Liver (tissue), 9 donors: Measurements from ENCODE around the gene GIMAP5. TPM values are rescaled to one million over a fixed set of nuclear protein-coding genes. Genes with fewer than 3 reads are reported as not detected.

Experiments
- DNase-seq: peaks from one replicate; pipeline ENCODE4 v3.0.0-alpha.2; 2017; ENCODE audit warnings: low spot score
- H3K27ac ChIP-seq, 2 donors: one replicate each; pipeline ENCODE4 v1.7.0; 2013; ENCODE audit warnings: inconsistent platforms in 2 of 2, low read length in 2 of 2, control low read depth in 1 of 2, low read depth in 1 of 2, mild to moderate bottlenecking in 1 of 2
- H3K27me3 ChIP-seq, 4 donors: one replicate each; pipeline versions ENCODE4 v1.6.1 to v1.7.0; 2013; ENCODE audit warnings: low read length in 3 of 4, inconsistent platforms in 1 of 4, mild to moderate bottlenecking in 1 of 4, moderate library complexity in 1 of 4; ENCODE audit not compliant: control insufficient read depth in 4 of 4, insufficient read depth in 4 of 4
- H3K36me3 ChIP-seq, 4 donors: one replicate each; pipeline versions ENCODE4 v1.6.1 to v1.7.0; 2013; ENCODE audit warnings: low read length in 3 of 4, mild to moderate bottlenecking in 3 of 4, low read depth in 1 of 4, moderate library complexity in 1 of 4; ENCODE audit not compliant: control insufficient read depth in 4 of 4, insufficient read depth in 3 of 4
- H3K4me1 ChIP-seq, 4 donors: one replicate each; pipeline versions ENCODE4 v1.6.1 to v1.7.0; 2013; ENCODE audit warnings: low read length in 3 of 4, mild to moderate bottlenecking in 3 of 4, moderate library complexity in 1 of 4; ENCODE audit not compliant: control insufficient read depth in 4 of 4, insufficient read depth in 4 of 4
- H3K4me3 ChIP-seq, 3 donors: one replicate each; pipeline versions ENCODE4 v1.6.1 to v1.7.0; 2013; ENCODE audit warnings: low read length in 3 of 3, control low read depth in 1 of 3, low read depth in 1 of 3, mild to moderate bottlenecking in 1 of 3
- H3K9ac ChIP-seq, 2 donors: one replicate each; pipeline ENCODE4 v1.7.0; 2013; ENCODE audit warnings: low read length in 2 of 2, mild to moderate bottlenecking in 2 of 2, moderate library complexity in 2 of 2, control low read depth in 1 of 2, low read depth in 1 of 2
- H3K9me3 ChIP-seq, 4 donors: one replicate each; pipeline versions ENCODE4 v1.6.1 to v1.7.0; 2013; ENCODE audit warnings: low read length in 3 of 4; ENCODE audit not compliant: control insufficient read depth in 4 of 4
- ATF3 ChIP-seq: IDR thresholded peaks from 2 replicates; pipeline ENCODE4 v1.6.1; 2016; ENCODE audit warnings: antibody characterized with exemption
- CTCF ChIP-seq: fragments of 150-350 bp; IDR thresholded peaks from 2 replicates; pipeline ENCODE4 v1.5.1; 2017; ENCODE audit warnings: improper control_type of control experiment, low read depth, low read length; ENCODE audit not compliant: missing input control
- EGR1 ChIP-seq, 2 donors: IDR thresholded peaks; 2 replicates each; pipeline ENCODE4 v1.6.1; 2016 to 2018; ENCODE audit warnings: antibody characterized with exemption in 2 of 2, low read depth in 2 of 2
- FOXA1 ChIP-seq: IDR thresholded peaks from 2 replicates; pipeline ENCODE4 v1.6.1; 2016; ENCODE audit warnings: antibody characterized with exemption
- FOXA2 ChIP-seq: IDR thresholded peaks from 2 replicates; pipeline ENCODE4 v1.6.1; 2016; ENCODE audit warnings: antibody characterized with exemption
- GABPA ChIP-seq, 2 donors: IDR thresholded peaks in 1 of 2; conservative IDR thresholded peaks in 1 of 2; 2 replicates each; pipeline ENCODE4 v1.6.1; 2016; ENCODE audit warnings: antibody characterized with exemption in 2 of 2, mild to moderate bottlenecking in 1 of 2, moderate library complexity in 1 of 2
- HNF4A ChIP-seq, 2 donors: conservative IDR thresholded peaks; 2 replicates each; pipeline ENCODE4 v1.6.1; 2016; ENCODE audit warnings: antibody characterized with exemption in 2 of 2, mild to moderate bottlenecking in 2 of 2
- HNF4G ChIP-seq: IDR thresholded peaks from 2 replicates; pipeline ENCODE4 v1.6.1; 2016; ENCODE audit warnings: antibody characterized with exemption
- JUND ChIP-seq, 2 donors: IDR thresholded peaks; 2 replicates each; pipeline ENCODE4 v1.6.1; 2016; ENCODE audit warnings: antibody characterized with exemption in 2 of 2
- MAX ChIP-seq: IDR thresholded peaks from 2 replicates; pipeline ENCODE4 v1.6.1; 2016; ENCODE audit warnings: antibody characterized with exemption
- NR2F2 ChIP-seq: IDR thresholded peaks from 2 replicates; pipeline ENCODE4 v1.6.1; 2016; ENCODE audit warnings: antibody characterized with exemption
- RAD21 ChIP-seq, 2 donors: IDR thresholded peaks; 2 replicates each; pipeline ENCODE4 v1.6.1; 2016; ENCODE audit warnings: antibody characterized with exemption in 2 of 2, mild to moderate bottlenecking in 2 of 2
- REST ChIP-seq: IDR thresholded peaks from 2 replicates; pipeline ENCODE4 v1.6.1; 2016; ENCODE audit warnings: antibody characterized with exemption, mild to moderate bottlenecking
- RXRA ChIP-seq, 2 donors: IDR thresholded peaks; 2 replicates each; pipeline ENCODE4 v1.6.1; 2017 to 2018; ENCODE audit warnings: antibody characterized with exemption in 2 of 2, mild to moderate bottlenecking in 1 of 2
- SP1 ChIP-seq: IDR thresholded peaks from 2 replicates; pipeline ENCODE4 v1.6.1; 2018; ENCODE audit warnings: antibody characterized with exemption, mild to moderate bottlenecking
- TAF1 ChIP-seq: conservative IDR thresholded peaks from 2 replicates; pipeline ENCODE4 v1.6.1; 2016; ENCODE audit warnings: antibody characterized with exemption, mild to moderate bottlenecking
- YY1 ChIP-seq: IDR thresholded peaks from 2 replicates; pipeline ENCODE4 v1.6.1; 2016; ENCODE audit warnings: antibody characterized with exemption, mild to moderate bottlenecking
- ZBTB33 ChIP-seq: IDR thresholded peaks from 2 replicates; pipeline ENCODE4 v1.6.1; 2016; ENCODE audit warnings: antibody characterized with exemption
- WGBS: extraction: QIAGEN DNeasy Blood & Tissue Kit; methylation state at CpG from one replicate; pipeline ENCODE4 v1.1.7; 2013; 5-methylcytosine and 5-hydroxymethylcytosine counted together
- polyA plus RNA-seq, 2 donors: library from polyadenylated mRNA; stranded (reverse) in 1 of 2; unstranded in 1 of 2; fragments of 200-250 nt in 1 of 2; fragments of >200 nt in 1 of 2; fragmentation: Nextera tagmentation in 1 of 2; extraction: Ambion mirVana in 1 of 2; gene quantifications; one replicate each; pipeline versions ENCODE4 v1.2.1 to v1.2.3, GENCODE V29; 2013 to 2015
- total RNA-seq, 2 donors: library from RNA; depleted of rRNA; stranded (reverse); fragments of >200 nt; gene quantifications; one replicate each; pipeline ENCODE4 v1.2.3, GENCODE V29; 2014
- donor health status: healthy.
- donor health status: healthy.
- donor health status: healthy.
- donor health status: healthy.
- donor health status: healthy.

Gene GIMAP5
- total and polyA plus RNA-seq, 4 donors, result 9.7 to 20.6 (median 12.1) TPM

GRCh38 chr7:150784120-150784736 is 47.0 kb downstream of the GIMAP5 start:
- peak; percentile 61 for TF ChIP-seq REST
- peak in 1 of 2 donors; percentile 64 for TF ChIP-seq JUND (IDR thresholded peaks at IDR 0.05)
- TF ChIP-seq FOXA1, result no peak
- peak; percentile 66 to 80 for TF ChIP-seq RXRA (IDR thresholded peaks at IDR 0.05)
- peak; percentile 94 to 96 for TF ChIP-seq HNF4A (conservative IDR thresholded peaks at IDR 0.05)
- peak in 1 of 2 donors; percentile 58 for TF ChIP-seq GABPA (IDR thresholded peaks at IDR 0.05 in 1 of 2, conservative IDR thresholded peaks at IDR 0.05 in 1 of 2)
- TF ChIP-seq RAD21 (IDR thresholded peaks at IDR 0.05), result peak; percentile 34 to 43
- TF ChIP-seq EGR1 (IDR thresholded peaks at IDR 0.05; ENCODE audit: low read depth in 2 of 2), result peak in 1 of 2 donors; percentile 69
- peak; percentile 86 for TF ChIP-seq HNF4G
- no peak for TF ChIP-seq FOXA2
- TF ChIP-seq MAX, result peak; percentile 95
- peak; percentile 92 for TF ChIP-seq SP1
- TF ChIP-seq ATF3, result no peak
- TF ChIP-seq YY1, result peak; percentile 46
- peak; percentile 88 for TF ChIP-seq TAF1
- TF ChIP-seq NR2F2, result no peak
- no peak for TF ChIP-seq CTCF
- TF ChIP-seq ZBTB33, result peak; percentile 25
- H3K27ac ChIP-seq, result peak overlapping the region; percentile 79 to 80
- H3K9ac ChIP-seq, result peak overlapping the region; percentile 18 to 81
- H3K4me1 ChIP-seq, result peaks cover 12 to 60% (median 42%) of the 10 kb centered on the region in 4 donors
- no peaks in the 10 kb centered on the region for H3K36me3 ChIP-seq
- H3K27me3 ChIP-seq, result no peaks in the 10 kb centered on the region
- peak overlapping the region in 2 of 3 donors; percentile 7 to 26 for H3K4me3 ChIP-seq
- no peak for DNase-seq
- WGBS, result 25% methylated on average over 9 of the region's 9 CpGs
- no peaks in the 10 kb centered on the region for H3K9me3 ChIP-seq
